GM21576 (cell line): ENCODE data around the gene NDC1.

Experiments
- ATAC-seq: cut with Tn5 transposase; IDR thresholded peaks from one replicate; pipeline ENCODE4 v1.9.1; 2021; ENCODE audit warnings: mild to moderate bottlenecking, moderate library complexity; ENCODE audit not compliant: unreplicated experiment

The NDC1 gene

GRCh38 chr1:53733447-53733931, 104.6 kb downstream of the NDC1 start:
- no peak for ATAC-seq

GRCh38 chr1:53732912-53733317, 105.2 kb downstream of the NDC1 start:
- ATAC-seq = no peak

GRCh38 chr1:53732409-53732808, 105.7 kb downstream of the NDC1 start:
- no peak for ATAC-seq

GRCh38 chr1:53731779-53732305, 106.3 kb downstream of the NDC1 start:
- ATAC-seq = no peak

GRCh38 chr1:53731043-53731600, 107.0 kb downstream of the NDC1 start:
- no peak for ATAC-seq

GRCh38 chr1:53730224-53730865, 107.8 kb downstream of the NDC1 start:
- ATAC-seq = no peak

- ATAC-seq = no peak
Measured at GRCh38 chr1:53729456-53730223, 108.5 kb downstream of the NDC1 start.

- ATAC-seq = no peak
Measured at GRCh38 chr1:53728702-53729455, 109.2 kb downstream of the NDC1 start.

GRCh38 chr1:53728196-53728595, 109.9 kb downstream of the NDC1 start:
- ATAC-seq = no peak

- ATAC-seq = no peak
Measured at GRCh38 chr1:53727461-53728092, 110.5 kb downstream of the NDC1 start.

GRCh38 chr1:53726009-53726600, 112.0 kb downstream of the NDC1 start:
- no peak for ATAC-seq

GRCh38 chr1:53725238-53725689, 112.8 kb downstream of the NDC1 start:
- no peak for ATAC-seq

GRCh38 chr1:53722025-53722424, 116.1 kb downstream of the NDC1 start:
- no peak for ATAC-seq

GRCh38 chr1:53721088-53721487, 117.0 kb downstream of the NDC1 start:
- ATAC-seq = no peak

GRCh38 chr1:53719469-53719868, 118.6 kb downstream of the NDC1 start:
- no peak for ATAC-seq

GRCh38 chr1:53718443-53718842, 119.7 kb downstream of the NDC1 start:
- ATAC-seq = no peak

- ATAC-seq = no peak
Measured at GRCh38 chr1:53717025-53717804, 120.9 kb downstream of the NDC1 start.

- ATAC-seq = no peak
Measured at GRCh38 chr1:53716150-53716549, 121.9 kb downstream of the NDC1 start.

- no peak for ATAC-seq
Measured at GRCh38 chr1:53715478-53715877, 122.6 kb downstream of the NDC1 start.
